ENCODE measurements around the gene TRIM17.

Gene TRIM17

GRCh38 chr1:228378090-228378872 is 38.4 kb downstream of the TRIM17 start:
- DNase-seq, result peak; percentile 59

GRCh38 chr1:228377664-228378089 is 39.0 kb downstream of the TRIM17 start:
- DNase-seq, result no peak

- no peak for DNase-seq
Observed at GRCh38 chr1:228376651-228377631, 39.7 kb downstream of the TRIM17 start.

GRCh38 chr1:228376262-228376628 is 40.4 kb downstream of the TRIM17 start:
- DNase-seq, result no peak

- no peak for DNase-seq
Observed at GRCh38 chr1:228375578-228376261, 40.9 kb downstream of the TRIM17 start.

GRCh38 chr1:228374711-228375577 is 41.7 kb downstream of the TRIM17 start:
- no peak for DNase-seq

- no peak for DNase-seq
Observed at GRCh38 chr1:228373681-228374571, 42.7 kb downstream of the TRIM17 start.

GRCh38 chr1:228373004-228373680 is 43.5 kb downstream of the TRIM17 start:
- DNase-seq, result no peak

- no peak for DNase-seq
Observed at GRCh38 chr1:228372183-228373003, 44.3 kb downstream of the TRIM17 start.

- DNase-seq, result no peak
Observed at GRCh38 chr1:228371741-228372182, 44.9 kb downstream of the TRIM17 start.

- no peak for DNase-seq
Observed at GRCh38 chr1:228370941-228371740, 45.5 kb downstream of the TRIM17 start.

GRCh38 chr1:228370439-228370940 is 46.2 kb downstream of the TRIM17 start:
- DNase-seq, result no peak

GRCh38 chr1:228369608-228370438 is 46.8 kb downstream of the TRIM17 start:
- no peak for DNase-seq

GRCh38 chr1:228368801-228369607 is 47.7 kb downstream of the TRIM17 start:
- no peak for DNase-seq

GRCh38 chr1:228367798-228368791 is 48.6 kb downstream of the TRIM17 start:
- DNase-seq, result no peak

All from activated CD4-positive, alpha-beta T cell treated with anti-CD3 and anti-CD28 coated beads, Interleukin-2, amount 50 U/mL, for 1 hour (primary cell).